ENCODE data around the gene GCNT3.

GCNT3 gene, protein sequence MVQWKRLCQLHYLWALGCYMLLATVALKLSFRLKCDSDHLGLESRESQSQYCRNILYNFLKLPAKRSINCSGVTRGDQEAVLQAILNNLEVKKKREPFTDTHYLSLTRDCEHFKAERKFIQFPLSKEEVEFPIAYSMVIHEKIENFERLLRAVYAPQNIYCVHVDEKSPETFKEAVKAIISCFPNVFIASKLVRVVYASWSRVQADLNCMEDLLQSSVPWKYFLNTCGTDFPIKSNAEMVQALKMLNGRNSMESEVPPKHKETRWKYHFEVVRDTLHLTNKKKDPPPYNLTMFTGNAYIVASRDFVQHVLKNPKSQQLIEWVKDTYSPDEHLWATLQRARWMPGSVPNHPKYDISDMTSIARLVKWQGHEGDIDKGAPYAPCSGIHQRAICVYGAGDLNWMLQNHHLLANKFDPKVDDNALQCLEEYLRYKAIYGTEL

DNA sequence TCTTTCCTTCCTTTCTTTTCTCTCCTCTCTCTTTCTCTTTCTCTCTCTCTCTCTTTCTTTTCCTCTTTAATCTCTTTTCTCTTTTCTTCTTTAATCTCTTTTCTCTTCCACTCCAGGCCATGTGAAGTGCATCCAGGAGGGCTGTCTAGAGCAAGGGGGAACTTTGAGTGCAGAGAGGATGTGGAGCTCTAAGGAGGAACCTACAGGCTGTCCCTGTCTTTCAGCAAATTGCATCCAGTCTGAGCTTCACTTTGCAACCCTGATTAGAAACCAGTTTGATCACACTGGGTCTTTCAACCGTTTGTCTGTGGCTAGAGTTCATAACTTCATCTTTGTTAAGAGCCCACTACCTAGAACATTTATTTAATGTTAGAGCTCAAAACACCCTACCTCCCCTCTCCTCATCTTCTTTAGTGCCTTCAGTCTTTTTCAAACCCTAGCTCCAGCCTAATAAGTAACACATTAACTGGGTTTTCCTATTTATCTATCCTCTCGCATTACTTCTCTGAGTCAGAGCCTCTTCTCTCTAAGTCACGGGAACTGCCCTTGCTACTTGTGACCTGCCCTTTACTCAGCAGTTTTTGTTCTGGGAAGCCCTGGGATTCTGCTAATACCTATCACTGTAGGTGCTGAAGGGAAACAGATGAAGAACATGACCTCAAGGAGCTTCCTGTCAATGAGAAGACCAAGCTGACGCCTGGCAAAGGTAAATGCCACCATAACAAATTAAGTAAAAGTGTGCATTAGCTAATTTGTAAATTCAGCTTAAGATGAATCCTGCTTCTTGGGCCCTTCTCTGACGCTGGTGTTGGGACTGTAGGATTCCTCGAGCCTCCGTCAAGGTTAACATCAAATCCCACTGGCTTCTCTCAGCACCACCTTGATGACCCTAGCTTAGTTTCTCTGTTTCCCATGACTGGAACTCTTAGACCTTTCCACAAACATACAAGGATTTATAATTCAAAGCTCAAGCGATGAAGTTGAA lies at the start of gene GCNT3:
GCNT3 (plus strand) TSS at position 508 of the 985 bp plus-strand sequence. CDS start 6,456 bp downstream, outside the sequence.
- H4K20me1 ChIP-seq (ENCODE audit: insufficient read depth, low read length, poor library complexity, severe bottlenecking) = no peaks in the 10 kb centered on the region
- no peaks in the 10 kb centered on the region for H3K4me1 ChIP-seq (ENCODE audit: insufficient read depth, low read length, poor library complexity, severe bottlenecking)
- H3F3A ChIP-seq (ENCODE audit: low read depth) = no peaks in the 10 kb centered on the region
- no peak within 1 kb of the TSS for H3K9ac ChIP-seq (ENCODE audit: low read depth, low read length, poor library complexity, severe bottlenecking)
- peaks cover 48% of the 10 kb centered on the region for H3K27me3 ChIP-seq (ENCODE audit: insufficient read depth, low read length, poor library complexity, severe bottlenecking)
- no peaks in the 10 kb centered on the region for H3K9me2 ChIP-seq (replicated peaks; ENCODE audit: low read depth, low read length)
- TF ChIP-seq EZH2phosphoT487 (IDR thresholded peaks at IDR 0.05; ENCODE audit: borderline replicate concordance) = no peak
- TF ChIP-seq, protein P1, sequence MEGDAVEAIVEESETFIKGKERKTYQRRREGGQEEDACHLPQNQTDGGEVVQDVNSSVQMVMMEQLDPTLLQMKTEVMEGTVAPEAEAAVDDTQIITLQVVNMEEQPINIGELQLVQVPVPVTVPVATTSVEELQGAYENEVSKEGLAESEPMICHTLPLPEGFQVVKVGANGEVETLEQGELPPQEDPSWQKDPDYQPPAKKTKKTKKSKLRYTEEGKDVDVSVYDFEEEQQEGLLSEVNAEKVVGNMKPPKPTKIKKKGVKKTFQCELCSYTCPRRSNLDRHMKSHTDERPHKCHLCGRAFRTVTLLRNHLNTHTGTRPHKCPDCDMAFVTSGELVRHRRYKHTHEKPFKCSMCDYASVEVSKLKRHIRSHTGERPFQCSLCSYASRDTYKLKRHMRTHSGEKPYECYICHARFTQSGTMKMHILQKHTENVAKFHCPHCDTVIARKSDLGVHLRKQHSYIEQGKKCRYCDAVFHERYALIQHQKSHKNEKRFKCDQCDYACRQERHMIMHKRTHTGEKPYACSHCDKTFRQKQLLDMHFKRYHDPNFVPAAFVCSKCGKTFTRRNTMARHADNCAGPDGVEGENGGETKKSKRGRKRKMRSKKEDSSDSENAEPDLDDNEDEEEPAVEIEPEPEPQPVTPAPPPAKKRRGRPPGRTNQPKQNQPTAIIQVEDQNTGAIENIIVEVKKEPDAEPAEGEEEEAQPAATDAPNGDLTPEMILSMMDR (conservative IDR thresholded peaks at IDR 0.05; ENCODE audit: low read length) = no peak
- H3K36me3 ChIP-seq (ENCODE audit: insufficient read depth, low read length) = no peaks in the 10 kb centered on the region
- H3K79me2 ChIP-seq (ENCODE audit: insufficient read depth, low read length) = no peaks in the 10 kb centered on the region
- H2AFZ ChIP-seq (ENCODE audit: low read length) = no peak within 1 kb of the TSS
- no peak within 1 kb of the TSS for H3K4me3 ChIP-seq (ENCODE audit: low read length, poor library complexity, severe bottlenecking)
- no peaks in the 10 kb centered on the region for H3K9me3 ChIP-seq (ENCODE audit: insufficient read depth, low read depth, low read length)
- H3K4me2 ChIP-seq (ENCODE audit: low read depth, low read length, poor library complexity, severe bottlenecking) = no peak within 1 kb of the TSS

DNA sequence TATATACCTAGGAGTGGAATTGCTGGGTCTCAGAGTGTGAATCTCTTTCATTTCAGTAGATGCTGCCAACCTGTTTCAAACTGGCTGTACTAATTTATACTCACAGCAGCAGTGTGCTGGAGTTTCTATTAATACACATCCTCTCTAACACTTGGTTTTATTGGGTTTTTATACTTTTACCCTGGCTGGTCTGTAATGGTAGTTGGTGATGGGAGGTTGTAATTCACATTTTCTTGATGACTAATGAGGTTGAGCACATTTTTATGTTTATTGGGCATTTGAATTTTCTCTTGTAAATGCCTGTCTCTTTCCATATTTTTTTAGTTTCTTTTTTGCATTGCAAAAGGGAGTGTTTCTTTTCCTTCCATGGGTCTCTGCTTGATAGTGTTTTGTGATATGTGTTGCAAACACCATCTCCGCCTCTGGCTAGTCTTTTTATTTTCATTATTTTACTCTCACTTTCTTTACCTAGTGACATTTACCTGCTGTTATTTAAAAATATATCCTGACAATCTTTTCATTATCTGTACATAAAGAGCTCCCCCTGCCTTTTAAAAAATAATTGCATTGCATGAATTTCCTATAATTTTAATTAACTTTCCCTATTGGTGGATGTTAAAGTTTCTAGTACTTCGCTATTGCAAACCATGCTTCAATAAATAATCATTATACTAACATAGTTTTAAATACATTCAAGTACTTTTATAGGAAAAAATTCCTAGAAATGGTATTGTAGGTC lies 49.0 kb upstream of the GCNT3 start:
- Histone ChIP-seq H3F3A (ENCODE audit: low read depth) (no peaks in the 10 kb centered on the region), H3K36me3 (ENCODE audit: insufficient read depth, low read length) (no peaks in the 10 kb centered on the region), H3K9me3 (ENCODE audit: insufficient read depth, low read depth, low read length) (no peaks in the 10 kb centered on the region), H3K79me2 (ENCODE audit: insufficient read depth, low read length) (no peaks in the 10 kb centered on the region), H3K27me3 (ENCODE audit: insufficient read depth, low read length, poor library complexity, severe bottlenecking) (no peaks in the 10 kb centered on the region), H4K20me1 (ENCODE audit: insufficient read depth, low read length, poor library complexity, severe bottlenecking) (no peaks in the 10 kb centered on the region), H3K4me1 (ENCODE audit: insufficient read depth, low read length, poor library complexity, severe bottlenecking) (no peaks in the 10 kb centered on the region), H3K4me3 (ENCODE audit: low read length, poor library complexity, severe bottlenecking) (peak overlapping the region; percentile 40), H2AFZ (ENCODE audit: low read length) (peak overlapping the region; percentile 65), H3K4me2 (ENCODE audit: low read depth, low read length, poor library complexity, severe bottlenecking) (peak overlapping the region; percentile 55), H3K9me2 (replicated peaks; ENCODE audit: low read depth, low read length) (no peaks in the 10 kb centered on the region), H3K9ac (ENCODE audit: low read depth, low read length, poor library complexity, severe bottlenecking) (no peak overlapping the region)
- TF ChIP-seq, protein P1 (conservative IDR thresholded peaks at IDR 0.05; ENCODE audit: low read length) = peak; percentile 50
- no peak for TF ChIP-seq EZH2phosphoT487 (IDR thresholded peaks at IDR 0.05; ENCODE audit: borderline replicate concordance)

DNA sequence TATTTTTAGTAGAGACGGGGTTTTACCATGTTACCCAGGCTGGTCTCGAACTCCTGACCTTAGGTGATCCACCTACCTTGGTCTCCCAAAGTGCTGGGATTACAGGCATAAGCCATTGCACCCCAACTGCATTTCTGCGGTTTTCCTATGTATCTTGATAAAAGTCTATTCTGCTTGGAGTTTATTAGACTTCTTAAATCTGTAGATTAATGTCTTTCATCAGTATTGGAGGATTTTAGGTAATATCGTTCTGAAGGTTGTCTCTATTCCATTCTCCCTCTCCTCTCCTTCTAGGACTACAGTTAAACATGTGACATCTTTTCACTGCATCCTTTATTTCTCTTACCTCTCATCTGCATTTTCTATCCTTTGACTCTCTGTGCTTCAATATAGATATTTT lies 46.3 kb upstream of the GCNT3 start:
- H3K9me2 ChIP-seq (replicated peaks; ENCODE audit: low read depth, low read length) = no peaks in the 10 kb centered on the region
- no peaks in the 10 kb centered on the region for H3K36me3 ChIP-seq (ENCODE audit: insufficient read depth, low read length)
- H3K4me2 ChIP-seq (ENCODE audit: low read depth, low read length, poor library complexity, severe bottlenecking) = no peak overlapping the region
- H3F3A ChIP-seq (ENCODE audit: low read depth) = no peaks in the 10 kb centered on the region
- no peaks in the 10 kb centered on the region for H3K9me3 ChIP-seq (ENCODE audit: insufficient read depth, low read depth, low read length)
- H3K4me3 ChIP-seq (ENCODE audit: low read length, poor library complexity, severe bottlenecking) = no peak overlapping the region
- no peaks in the 10 kb centered on the region for H3K4me1 ChIP-seq (ENCODE audit: insufficient read depth, low read length, poor library complexity, severe bottlenecking)
- H4K20me1 ChIP-seq (ENCODE audit: insufficient read depth, low read length, poor library complexity, severe bottlenecking) = no peaks in the 10 kb centered on the region
- H3K27me3 ChIP-seq (ENCODE audit: insufficient read depth, low read length, poor library complexity, severe bottlenecking) = no peaks in the 10 kb centered on the region
- H3K79me2 ChIP-seq (ENCODE audit: insufficient read depth, low read length) = no peaks in the 10 kb centered on the region
- TF ChIP-seq, protein P1 (conservative IDR thresholded peaks at IDR 0.05; ENCODE audit: low read length) = no peak
- TF ChIP-seq EZH2phosphoT487 (IDR thresholded peaks at IDR 0.05; ENCODE audit: borderline replicate concordance) = no peak
- no peak overlapping the region for H3K9ac ChIP-seq (ENCODE audit: low read depth, low read length, poor library complexity, severe bottlenecking)
- H2AFZ ChIP-seq (ENCODE audit: low read length) = no peak overlapping the region

Data from Loucy (cell line).